IPS-18a (cell line): ENCODE results near the gene NRP2.

Experiments used
- H3K27ac ChIP-seq: one replicate; pipeline ENCODE4 v1.5.1; 2013; ENCODE audit warnings: low read length
- H3K27me3 ChIP-seq: one replicate; pipeline ENCODE4 v1.6.1; 2013; ENCODE audit warnings: mild to moderate bottlenecking, low read length; ENCODE audit not compliant: control insufficient read depth, insufficient read depth
- H3K36me3 ChIP-seq: one replicate; pipeline ENCODE4 v1.6.1; 2013; ENCODE audit warnings: low read depth, low read length; ENCODE audit not compliant: control insufficient read depth
- H3K4me1 ChIP-seq: one replicate; pipeline ENCODE4 v1.6.1; 2013; ENCODE audit warnings: low read depth, low read length; ENCODE audit not compliant: control insufficient read depth
- H3K4me3 ChIP-seq: one replicate; pipeline ENCODE4 v1.5.1; 2013; ENCODE audit warnings: low read length
- H3K9ac ChIP-seq: one replicate; pipeline ENCODE4 v1.6.1; 2013; ENCODE audit warnings: mild to moderate bottlenecking, low read length, moderate library complexity
- H3K9me3 ChIP-seq: one replicate; pipeline ENCODE4 v1.6.1; 2013; ENCODE audit warnings: low read depth, low read length; ENCODE audit not compliant: control insufficient read depth

NRP2 gene

DNA sequence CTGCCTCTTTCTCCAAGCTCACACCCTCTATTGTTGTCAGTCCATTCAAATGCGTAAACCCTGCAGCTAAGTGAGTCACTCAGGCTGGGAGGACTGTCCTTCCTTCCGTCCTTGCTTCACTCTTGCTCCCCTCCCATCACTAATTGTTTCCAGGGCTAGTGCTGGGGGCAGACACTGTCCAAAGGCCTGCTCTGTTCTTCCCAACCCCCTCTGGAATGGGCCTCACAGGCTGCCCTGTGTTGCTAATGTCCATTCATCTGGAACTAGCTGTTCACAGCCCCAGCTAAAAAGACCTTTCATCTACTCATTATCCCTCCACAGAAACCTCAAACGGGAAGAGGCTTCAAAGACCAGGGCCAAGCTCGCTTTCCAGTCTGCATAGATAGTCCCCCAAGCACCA is 31.9 kb upstream of the NRP2 start:
- Histone ChIP-seq H3K9ac (no peak overlapping the region), H3K9me3 (no peaks in the 10 kb centered on the region), H3K27me3 (no peaks in the 10 kb centered on the region), H3K36me3 (no peaks in the 10 kb centered on the region), H3K4me3 (no peak overlapping the region), H3K4me1 (peaks cover 19% of the 10 kb centered on the region), H3K27ac (no peak overlapping the region)

DNA sequence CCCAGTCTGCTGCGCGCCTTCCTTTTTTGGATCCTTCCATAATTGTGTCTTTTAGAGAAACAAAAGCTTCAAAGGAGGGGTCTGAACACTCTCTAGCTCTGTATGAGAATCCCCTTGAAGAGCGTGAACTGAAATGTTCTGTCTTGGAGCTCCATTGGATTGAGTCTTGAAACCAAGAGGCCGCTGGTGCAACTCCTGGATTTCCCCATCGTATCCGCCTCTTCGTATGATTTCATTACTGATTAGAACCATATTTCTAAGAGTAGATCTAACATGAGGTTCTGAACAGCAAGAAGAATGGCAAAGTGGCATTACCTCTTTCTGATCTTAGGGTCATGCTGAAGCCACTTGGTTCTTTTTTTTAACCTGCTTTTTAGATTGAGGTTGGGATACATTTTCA is 31.4 kb upstream of the NRP2 start:
- H3K4me3 ChIP-seq, result no peak overlapping the region
- H3K27me3 ChIP-seq, result no peaks in the 10 kb centered on the region
- no peaks in the 10 kb centered on the region for H3K9me3 ChIP-seq
- peaks cover 19% of the 10 kb centered on the region for H3K4me1 ChIP-seq
- H3K9ac ChIP-seq, result no peak overlapping the region
- no peak overlapping the region for H3K27ac ChIP-seq
- no peaks in the 10 kb centered on the region for H3K36me3 ChIP-seq

DNA sequence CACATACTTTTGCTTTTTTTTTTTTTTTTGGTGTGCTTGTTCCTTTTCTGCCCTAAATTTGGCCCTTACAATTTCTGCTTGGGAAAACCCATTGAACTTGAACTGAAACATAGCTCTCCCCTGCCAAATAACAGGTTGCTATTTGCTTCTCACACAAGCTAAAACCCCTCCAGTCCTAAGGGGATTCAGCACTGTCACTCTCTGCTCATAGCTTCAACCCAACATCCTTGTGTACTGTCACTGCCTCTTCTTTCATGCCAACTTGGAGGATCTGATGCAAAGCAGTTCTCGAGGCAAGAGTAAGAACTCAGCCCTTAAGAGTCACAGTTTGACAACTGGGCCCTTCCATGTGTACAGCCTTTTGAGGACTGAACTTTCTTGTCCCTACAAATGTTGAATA is 30.6 kb upstream of the NRP2 start:
- Histone ChIP-seq H3K4me1 (peaks cover 16% of the 10 kb centered on the region), H3K27ac (no peak overlapping the region), H3K36me3 (no peaks in the 10 kb centered on the region), H3K27me3 (no peaks in the 10 kb centered on the region), H3K9me3 (no peaks in the 10 kb centered on the region), H3K9ac (no peak overlapping the region), H3K4me3 (no peak overlapping the region)

DNA sequence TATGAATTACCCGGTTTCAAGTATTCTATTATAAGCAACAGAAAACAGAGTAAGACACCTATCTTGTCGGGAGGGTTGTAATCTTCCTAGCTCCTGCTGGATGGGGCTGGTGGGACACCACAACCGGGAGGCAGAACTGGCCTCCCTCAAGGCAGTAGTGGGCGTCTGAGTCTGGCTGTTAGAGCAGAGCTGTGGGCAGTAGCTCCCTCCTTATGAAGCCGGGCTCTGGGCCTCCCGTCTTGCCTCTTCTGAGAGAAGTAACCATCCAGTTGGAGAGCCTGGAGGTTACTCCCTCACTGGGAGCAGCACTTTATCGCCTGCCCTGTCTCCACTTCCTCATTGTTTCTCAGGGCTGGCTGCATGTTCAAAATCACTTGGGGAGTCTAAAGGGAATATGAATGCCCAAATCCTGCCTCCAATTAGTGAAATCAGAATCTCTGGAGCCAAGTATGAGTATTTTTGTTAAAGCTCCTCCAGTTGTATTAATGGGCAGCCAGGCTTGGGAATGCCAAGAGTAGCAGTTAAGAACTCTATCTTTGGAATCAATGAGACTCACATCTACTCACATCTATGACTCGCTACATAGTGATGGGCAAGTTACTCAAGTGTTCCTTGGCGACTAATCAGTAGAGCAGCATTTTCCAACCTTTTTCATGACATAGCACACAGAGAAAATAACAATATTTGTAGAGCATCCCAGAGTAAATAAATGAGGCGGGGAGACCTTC is 27.3 kb upstream of the NRP2 start:
- no peak overlapping the region for H3K9ac ChIP-seq
- no peaks in the 10 kb centered on the region for H3K36me3 ChIP-seq
- H3K4me1 ChIP-seq, result peaks cover 10% of the 10 kb centered on the region
- no peaks in the 10 kb centered on the region for H3K27me3 ChIP-seq
- no peaks in the 10 kb centered on the region for H3K9me3 ChIP-seq
- no peak overlapping the region for H3K27ac ChIP-seq
- H3K4me3 ChIP-seq, result no peak overlapping the region

DNA sequence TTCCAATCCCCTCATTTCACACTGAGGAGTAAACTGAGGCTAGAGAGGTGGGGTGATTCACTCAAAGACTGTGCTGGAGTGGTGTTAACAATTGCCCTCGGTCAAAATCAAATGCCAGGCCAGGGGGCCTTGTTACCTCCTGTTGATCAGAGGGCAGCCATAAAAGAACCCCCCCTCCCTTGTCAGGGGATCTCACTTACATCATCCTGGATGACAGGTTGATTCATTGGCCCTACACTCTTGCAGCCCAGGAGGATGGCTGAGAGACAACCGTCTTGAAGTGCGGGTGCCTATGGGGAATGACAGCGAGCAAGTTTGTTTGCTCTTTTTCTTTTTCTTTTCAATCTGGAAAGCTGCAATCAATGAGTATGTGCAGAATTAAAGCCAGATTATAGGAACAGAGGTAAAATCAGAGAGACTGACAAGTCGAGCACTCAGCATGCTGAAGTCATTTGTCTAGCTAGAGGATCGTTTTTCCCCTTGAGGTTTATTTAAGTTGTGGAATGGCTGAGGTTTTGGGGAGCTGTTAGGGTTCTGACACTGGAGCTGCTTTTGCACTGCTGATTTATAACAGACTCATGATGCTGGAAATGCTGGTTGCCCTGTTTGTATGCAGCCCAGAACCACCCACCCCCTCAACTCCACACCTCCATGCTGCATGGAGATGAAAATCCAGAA is 26.4 kb upstream of the NRP2 start:
- Histone ChIP-seq H3K4me1 (peaks cover 2% of the 10 kb centered on the region), H3K9ac (no peak overlapping the region)

DNA sequence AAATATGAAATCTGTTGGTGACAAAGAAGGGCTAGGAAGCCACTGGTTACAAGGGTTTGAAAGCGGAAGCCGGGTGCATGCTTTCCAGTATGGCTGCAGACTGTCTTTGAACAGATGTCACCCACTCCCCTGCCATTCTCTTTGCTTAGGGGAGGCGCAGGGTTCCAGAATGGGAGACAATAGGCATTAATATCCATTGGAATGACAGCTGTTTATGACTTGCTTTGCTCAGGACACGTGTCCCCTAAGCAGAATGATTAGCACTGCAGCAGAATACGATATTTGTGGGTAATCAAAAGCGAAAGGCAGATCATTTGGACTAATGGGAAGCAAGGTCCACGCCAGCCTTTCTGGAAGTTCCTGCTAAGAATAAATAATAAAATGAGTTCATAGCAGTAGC is 25.8 kb upstream of the NRP2 start:
- Histone ChIP-seq H3K27me3 (no peaks in the 10 kb centered on the region), H3K9me3 (no peaks in the 10 kb centered on the region), H3K4me1 (no peaks in the 10 kb centered on the region), H3K4me3 (no peak overlapping the region), H3K9ac (no peak overlapping the region), H3K36me3 (no peaks in the 10 kb centered on the region), H3K27ac (no peak overlapping the region)

More for the DNA sequence above, 26.4 kb upstream of the NRP2 start:
- Histone ChIP-seq H3K4me3 (no peak overlapping the region), H3K9me3 (no peaks in the 10 kb centered on the region), H3K27ac (no peak overlapping the region), H3K27me3 (no peaks in the 10 kb centered on the region), H3K36me3 (no peaks in the 10 kb centered on the region)

DNA sequence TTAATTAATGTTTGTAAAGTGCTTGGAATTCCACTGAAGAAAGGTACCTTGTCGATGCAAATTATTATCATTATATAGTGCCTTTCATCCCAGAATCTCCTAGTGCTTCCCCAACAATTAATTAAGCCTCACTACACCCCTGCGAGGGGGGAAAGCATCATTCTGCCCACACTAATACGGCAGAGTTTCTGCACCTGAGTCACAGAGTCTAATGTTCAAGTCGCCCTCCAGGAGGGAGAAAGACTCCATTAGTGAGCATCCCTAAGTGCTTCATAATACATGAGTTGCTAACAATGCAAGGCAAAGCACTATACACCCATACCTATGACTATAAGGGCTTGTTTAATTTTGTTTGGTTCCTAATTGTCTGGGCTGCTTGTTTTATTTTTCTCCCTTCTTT is 25.4 kb upstream of the NRP2 start:
- Histone ChIP-seq H3K4me3 (no peak overlapping the region), H3K9me3 (no peaks in the 10 kb centered on the region), H3K4me1 (no peaks in the 10 kb centered on the region), H3K27me3 (no peaks in the 10 kb centered on the region), H3K36me3 (no peaks in the 10 kb centered on the region), H3K9ac (no peak overlapping the region), H3K27ac (no peak overlapping the region)

DNA sequence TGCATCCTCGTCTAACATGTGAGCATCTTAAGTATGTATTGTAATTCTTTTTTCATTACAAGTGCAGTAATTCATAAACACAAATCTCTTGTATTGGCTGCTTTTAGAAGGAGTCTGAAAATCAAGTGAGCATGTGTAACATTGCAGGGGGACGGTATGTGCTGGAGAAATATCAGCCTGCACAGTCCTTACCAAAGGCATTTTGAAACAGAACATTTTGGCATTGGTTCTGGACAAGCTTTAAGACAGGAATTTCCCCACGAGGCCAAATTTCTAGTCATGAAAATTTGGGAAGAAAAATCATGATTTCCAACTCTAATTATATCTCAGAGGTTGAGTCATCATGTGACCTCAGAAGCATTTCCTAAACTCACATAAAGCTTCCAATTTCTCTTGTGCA is 24.7 kb upstream of the NRP2 start:
- Histone ChIP-seq H3K9me3 (no peaks in the 10 kb centered on the region), H3K4me1 (no peaks in the 10 kb centered on the region), H3K36me3 (no peaks in the 10 kb centered on the region), H3K4me3 (no peak overlapping the region), H3K27ac (no peak overlapping the region), H3K27me3 (no peaks in the 10 kb centered on the region), H3K9ac (no peak overlapping the region)

DNA sequence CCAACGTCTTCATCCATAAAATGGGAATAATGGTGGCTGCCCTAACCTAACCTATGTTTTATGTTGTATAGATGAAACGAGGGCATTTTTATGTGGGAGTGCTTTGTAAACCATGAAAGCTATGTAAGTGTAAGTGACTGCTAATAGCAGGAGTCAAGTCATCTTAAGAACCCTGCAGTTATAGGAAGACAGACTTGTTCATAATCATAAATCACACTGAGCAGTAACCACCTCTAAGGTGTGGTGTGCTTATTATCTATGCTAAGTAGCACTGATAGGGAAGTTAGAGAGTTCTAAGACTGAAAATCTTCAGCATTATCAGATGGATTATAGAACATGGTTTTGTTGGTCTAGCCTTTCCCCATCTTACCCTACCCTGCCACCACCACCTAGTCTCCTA is 24.2 kb upstream of the NRP2 start:
- Histone ChIP-seq H3K9me3 (no peaks in the 10 kb centered on the region), H3K4me1 (no peaks in the 10 kb centered on the region), H3K4me3 (no peak overlapping the region), H3K27ac (no peak overlapping the region), H3K9ac (no peak overlapping the region), H3K36me3 (no peaks in the 10 kb centered on the region), H3K27me3 (no peaks in the 10 kb centered on the region)

DNA sequence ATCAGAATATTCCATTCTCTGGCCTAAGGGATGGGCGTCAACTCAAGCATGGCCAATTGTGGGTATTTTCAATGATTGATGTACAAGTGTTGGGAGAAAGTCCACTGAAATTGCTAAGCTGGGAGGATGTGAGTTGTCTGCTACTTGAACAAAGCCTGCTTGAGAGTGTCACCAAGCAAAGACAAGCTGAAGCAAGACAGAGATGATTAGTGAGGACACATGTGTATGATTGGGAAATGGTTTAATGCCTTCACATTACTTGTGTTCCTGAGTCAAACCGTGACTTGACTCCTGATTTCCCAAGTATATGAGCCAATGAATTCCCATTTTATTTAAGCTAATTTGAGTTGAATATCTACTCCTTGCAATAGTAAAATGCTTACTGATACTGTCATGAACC is 23.7 kb upstream of the NRP2 start:
- Histone ChIP-seq H3K36me3 (no peaks in the 10 kb centered on the region), H3K9ac (no peak overlapping the region), H3K27me3 (no peaks in the 10 kb centered on the region), H3K4me1 (no peaks in the 10 kb centered on the region), H3K4me3 (no peak overlapping the region), H3K27ac (no peak overlapping the region), H3K9me3 (no peaks in the 10 kb centered on the region)

DNA sequence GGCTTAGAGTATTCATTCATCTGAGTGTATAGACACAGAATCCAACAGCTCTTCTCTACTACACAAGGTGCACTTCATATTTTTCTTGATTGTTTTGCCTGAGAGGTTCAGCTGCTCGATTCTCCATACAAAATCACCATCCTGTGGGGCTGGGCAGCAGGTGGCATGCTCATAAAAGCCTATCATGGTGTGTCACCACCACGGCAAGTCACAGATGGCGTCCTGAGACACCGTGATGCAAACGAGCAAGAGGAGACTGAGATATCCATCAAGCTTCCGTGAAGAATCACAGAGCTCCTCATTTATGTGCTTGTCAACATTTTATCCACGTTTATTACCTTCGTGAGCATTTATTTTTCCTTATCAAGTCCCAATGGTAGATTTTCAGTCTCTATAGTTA is 22.4 kb upstream of the NRP2 start:
- Histone ChIP-seq H3K9ac (no peak overlapping the region), H3K4me3 (no peak overlapping the region), H3K27me3 (no peaks in the 10 kb centered on the region), H3K4me1 (no peaks in the 10 kb centered on the region), H3K27ac (no peak overlapping the region), H3K36me3 (no peaks in the 10 kb centered on the region), H3K9me3 (no peaks in the 10 kb centered on the region)

DNA sequence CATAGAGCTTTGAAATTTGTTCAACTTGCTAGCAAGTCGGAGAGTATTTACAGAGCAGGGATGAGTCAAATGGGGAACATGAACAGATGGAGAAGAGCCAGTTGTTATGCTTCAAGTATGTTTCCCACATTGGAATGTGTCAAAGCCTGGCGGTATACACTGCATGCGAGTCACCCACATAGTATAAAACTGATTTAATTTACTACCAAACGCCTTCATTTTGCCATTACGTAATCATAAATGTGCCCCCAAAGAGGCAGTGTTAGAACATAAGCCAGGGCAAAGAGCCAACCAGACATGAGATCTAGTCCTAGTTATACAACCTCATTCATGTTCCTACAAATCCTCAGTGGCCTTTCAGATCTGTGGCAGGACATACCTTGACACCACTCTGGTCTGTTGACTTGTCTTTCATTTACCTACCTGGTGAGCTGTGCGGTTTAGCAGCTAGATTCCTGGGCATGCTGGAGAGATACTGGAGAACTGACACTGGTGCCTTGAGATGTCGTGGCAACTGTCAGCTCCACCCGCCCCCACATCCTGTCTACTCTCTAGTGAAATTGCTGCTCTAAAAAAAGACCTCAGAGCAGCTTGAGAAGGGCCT is 21.7 kb upstream of the NRP2 start:
- Histone ChIP-seq H3K4me1 (no peaks in the 10 kb centered on the region), H3K36me3 (no peaks in the 10 kb centered on the region), H3K9ac (no peak overlapping the region), H3K27me3 (no peaks in the 10 kb centered on the region), H3K4me3 (no peak overlapping the region), H3K27ac (no peak overlapping the region), H3K9me3 (no peaks in the 10 kb centered on the region)
